Measurements from ENCODE around the gene LRMDA. TPM values are rescaled to one million over a fixed set of nuclear protein-coding genes. Genes with fewer than 3 reads are reported as not detected.

Gene LRMDA
- total RNA-seq, 3 donors from 2014 or later (not counting 1 experiment from before 2014, with no cell fraction given), result 1.4 to 2.4 (median 2.1) TPM

GRCh38 chr10:75693489-75693888 lies 262.1 kb downstream of the LRMDA start:
- H3K27me3 ChIP-seq (ENCODE audit: control insufficient read depth, insufficient read depth, low read length), result no peaks in the 10 kb centered on the region
- 95% methylated on average over 6 of the region's 6 CpGs for WGBS (ENCODE audit: insufficient coverage)
- no peaks in the 10 kb centered on the region for H3K36me3 ChIP-seq (ENCODE audit: control insufficient read depth, insufficient read depth, low read length)
- H3K4me1 ChIP-seq (ENCODE audit: control insufficient read depth, insufficient read depth, low read length), result no peaks in the 10 kb centered on the region
- no peak for TF ChIP-seq CTCF (IDR thresholded peaks at IDR 0.05)
- no peaks in the 10 kb centered on the region for H3K4me1 Mint-ChIP-seq
- no peak overlapping the region for H3K4me3 ChIP-seq (ENCODE audit: low read length)
- H3K27ac ChIP-seq (ENCODE audit: low read length), result no peak overlapping the region
- no peaks in the 10 kb centered on the region for H3K36me3 Mint-ChIP-seq
- no peak for ATAC-seq
- intact Hi-C loops (cut with micrococcal nuclease), result no loop called here
- no peak overlapping the region for H3K4me3 Mint-ChIP-seq
- H3K27me3 Mint-ChIP-seq (ENCODE audit: low read depth in 2 of 2), result peaks cover 3 to 9% of the 10 kb centered on the region in 2 donors
- no peak for DNase-seq
- no peaks in the 10 kb centered on the region for H3K9me3 ChIP-seq (ENCODE audit: control insufficient read depth, insufficient read depth, low read length)
- H3K27ac Mint-ChIP-seq, result no peak overlapping the region
- H3K9me3 Mint-ChIP-seq, result no peaks in the 10 kb centered on the region

GRCh38 chr10:75694269-75694668 lies 262.8 kb downstream of the LRMDA start:
- H3K36me3 Mint-ChIP-seq, result no peaks in the 10 kb centered on the region
- H3K27me3 ChIP-seq (ENCODE audit: control insufficient read depth, insufficient read depth, low read length), result no peaks in the 10 kb centered on the region
- no peak overlapping the region for H3K4me3 Mint-ChIP-seq
- TF ChIP-seq CTCF (IDR thresholded peaks at IDR 0.05), result no peak
- H3K4me1 ChIP-seq (ENCODE audit: control insufficient read depth, insufficient read depth, low read length), result no peaks in the 10 kb centered on the region
- intact Hi-C loops (cut with micrococcal nuclease), result no loop called here
- no peak overlapping the region for H3K27ac ChIP-seq (ENCODE audit: low read length)
- WGBS (ENCODE audit: insufficient coverage), result 89% methylated on average over 2 of the region's 3 CpGs
- no peak for DNase-seq
- H3K4me1 Mint-ChIP-seq, result no peaks in the 10 kb centered on the region
- peaks cover 3 to 9% of the 10 kb centered on the region in 2 donors for H3K27me3 Mint-ChIP-seq (ENCODE audit: low read depth in 2 of 2)
- no peak overlapping the region for H3K27ac Mint-ChIP-seq
- no peaks in the 10 kb centered on the region for H3K9me3 ChIP-seq (ENCODE audit: control insufficient read depth, insufficient read depth, low read length)
- H3K36me3 ChIP-seq (ENCODE audit: control insufficient read depth, insufficient read depth, low read length), result no peaks in the 10 kb centered on the region
- H3K4me3 ChIP-seq (ENCODE audit: low read length), result no peak overlapping the region
- ATAC-seq, result no peak
- H3K9me3 Mint-ChIP-seq, result no peaks in the 10 kb centered on the region

- Histone ChIP-seq H3K9me3 (ENCODE audit: control insufficient read depth, insufficient read depth, low read length) (peaks cover under 1% of the 10 kb centered on the region), H3K36me3 (ENCODE audit: control insufficient read depth, insufficient read depth, low read length) (no peaks in the 10 kb centered on the region), H3K4me3 (ENCODE audit: low read length) (no peak overlapping the region), H3K4me1 (ENCODE audit: control insufficient read depth, insufficient read depth, low read length) (no peaks in the 10 kb centered on the region), H3K27ac (ENCODE audit: low read length) (no peak overlapping the region), H3K27me3 (ENCODE audit: control insufficient read depth, insufficient read depth, low read length) (no peaks in the 10 kb centered on the region)
- Mint-ChIP-seq H3K27ac (no peak overlapping the region), H3K36me3 (no peaks in the 10 kb centered on the region), H3K27me3 (ENCODE audit: low read depth in 2 of 2) (peaks cover 3 to 9% of the 10 kb centered on the region in 2 donors), H3K4me3 (no peak overlapping the region), H3K9me3 (no peaks in the 10 kb centered on the region), H3K4me1 (no peaks in the 10 kb centered on the region)
- ATAC-seq, result no peak
- TF ChIP-seq CTCF (IDR thresholded peaks at IDR 0.05), result no peak
- no peak for DNase-seq
- WGBS (ENCODE audit: insufficient coverage), result 90% methylated on average over 3 of the region's 3 CpGs
- intact Hi-C loops (cut with micrococcal nuclease), result no loop called here
Measured at GRCh38 chr10:75694790-75695189, 263.4 kb downstream of the LRMDA start.

- no peak overlapping the region for H3K4me3 Mint-ChIP-seq
- DNase-seq, result no peak
- no peaks in the 10 kb centered on the region for H3K36me3 Mint-ChIP-seq
- Histone ChIP-seq H3K9me3 (ENCODE audit: control insufficient read depth, insufficient read depth, low read length) (peaks cover 2% of the 10 kb centered on the region), H3K36me3 (ENCODE audit: control insufficient read depth, insufficient read depth, low read length) (no peaks in the 10 kb centered on the region), H3K27me3 (ENCODE audit: control insufficient read depth, insufficient read depth, low read length) (no peaks in the 10 kb centered on the region), H3K4me3 (ENCODE audit: low read length) (no peak overlapping the region), H3K4me1 (ENCODE audit: control insufficient read depth, insufficient read depth, low read length) (no peaks in the 10 kb centered on the region), H3K27ac (ENCODE audit: low read length) (no peak overlapping the region)
- WGBS (ENCODE audit: insufficient coverage), result 46% methylated on average over 2 of the region's 2 CpGs
- no peak for ATAC-seq
- H3K27ac Mint-ChIP-seq, result no peak overlapping the region
- H3K9me3 Mint-ChIP-seq, result no peaks in the 10 kb centered on the region
- intact Hi-C loops (cut with micrococcal nuclease), result no loop called here
- TF ChIP-seq CTCF (IDR thresholded peaks at IDR 0.05), result no peak
- peaks cover 3 to 9% of the 10 kb centered on the region in 2 donors for H3K27me3 Mint-ChIP-seq (ENCODE audit: low read depth in 2 of 2)
- H3K4me1 Mint-ChIP-seq, result no peaks in the 10 kb centered on the region
Measured at GRCh38 chr10:75695994-75696393, 264.6 kb downstream of the LRMDA start.

Measured in natural killer cell (primary cell).